ENCODE data around the gene ATF3.

ATF3 gene

GRCh38 chr1:212609701-212610574, 1.4 kb downstream of the ATF3 start:
- DNase-seq, result no peak

DNA sequence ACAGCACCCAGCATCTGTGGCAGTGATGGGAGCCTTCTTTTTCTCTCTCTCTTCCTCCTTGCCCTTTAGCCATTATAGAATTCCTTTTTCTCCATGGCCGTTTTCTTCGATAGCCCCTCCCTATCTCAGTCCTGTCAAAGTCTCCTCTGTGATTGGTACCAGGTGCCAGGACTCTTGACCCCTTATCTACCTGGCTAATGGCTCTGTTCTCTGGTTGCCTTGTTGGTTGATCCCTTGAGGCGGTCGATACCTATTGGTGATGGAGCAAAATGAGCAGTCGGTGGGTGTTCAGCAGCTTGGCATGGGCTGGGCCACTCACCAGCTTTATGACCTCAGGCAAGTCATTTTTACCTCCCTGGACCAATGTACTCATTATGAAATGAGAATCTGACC, 2.0 kb downstream of the ATF3 start:
- DNase-seq, result no peak

DNA sequence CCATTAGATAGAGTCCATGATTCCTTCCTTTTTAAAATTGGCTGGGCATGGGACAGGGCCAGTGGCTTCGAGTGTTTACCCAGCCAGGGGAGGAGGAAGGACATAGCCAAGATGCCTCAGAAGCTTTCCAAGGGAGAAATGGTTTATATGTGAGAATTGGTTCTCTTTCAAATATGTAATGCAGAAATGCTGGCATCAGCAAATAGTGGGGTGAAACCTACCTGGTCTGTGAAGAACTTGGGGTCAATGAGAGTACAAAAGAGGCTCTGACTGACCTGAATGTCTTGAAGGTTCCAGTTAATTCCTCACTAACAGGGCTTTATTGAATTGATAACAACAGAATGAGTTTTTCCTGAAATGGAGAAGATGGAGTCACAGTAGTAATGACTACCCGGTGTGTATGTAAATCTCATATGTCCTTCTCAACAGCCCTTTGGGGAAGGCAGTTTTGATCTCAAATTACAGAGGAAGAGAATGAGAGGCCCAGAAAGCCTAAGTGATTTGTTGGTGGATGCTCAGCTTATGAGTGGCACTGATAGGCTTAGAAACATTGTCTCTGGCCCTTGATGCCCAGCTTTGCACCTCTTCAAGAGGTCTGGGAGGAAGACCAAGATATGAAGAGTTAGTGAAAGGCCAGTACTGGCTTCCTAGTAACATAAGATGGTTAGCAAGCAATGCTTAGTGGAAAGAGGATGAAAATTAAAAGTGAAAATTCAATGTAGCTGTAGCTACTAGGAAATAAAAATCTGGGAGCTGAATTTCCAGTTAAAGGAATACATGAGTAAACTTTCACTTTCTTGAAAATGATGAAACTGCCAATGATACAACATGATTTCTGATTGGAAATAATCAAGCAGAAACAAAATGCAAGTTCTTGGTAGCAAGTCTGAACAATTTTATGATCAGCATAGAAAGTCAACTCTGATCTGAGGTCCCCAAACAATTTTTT, 2.7 kb downstream of the ATF3 start:
- no peak for DNase-seq

DNA sequence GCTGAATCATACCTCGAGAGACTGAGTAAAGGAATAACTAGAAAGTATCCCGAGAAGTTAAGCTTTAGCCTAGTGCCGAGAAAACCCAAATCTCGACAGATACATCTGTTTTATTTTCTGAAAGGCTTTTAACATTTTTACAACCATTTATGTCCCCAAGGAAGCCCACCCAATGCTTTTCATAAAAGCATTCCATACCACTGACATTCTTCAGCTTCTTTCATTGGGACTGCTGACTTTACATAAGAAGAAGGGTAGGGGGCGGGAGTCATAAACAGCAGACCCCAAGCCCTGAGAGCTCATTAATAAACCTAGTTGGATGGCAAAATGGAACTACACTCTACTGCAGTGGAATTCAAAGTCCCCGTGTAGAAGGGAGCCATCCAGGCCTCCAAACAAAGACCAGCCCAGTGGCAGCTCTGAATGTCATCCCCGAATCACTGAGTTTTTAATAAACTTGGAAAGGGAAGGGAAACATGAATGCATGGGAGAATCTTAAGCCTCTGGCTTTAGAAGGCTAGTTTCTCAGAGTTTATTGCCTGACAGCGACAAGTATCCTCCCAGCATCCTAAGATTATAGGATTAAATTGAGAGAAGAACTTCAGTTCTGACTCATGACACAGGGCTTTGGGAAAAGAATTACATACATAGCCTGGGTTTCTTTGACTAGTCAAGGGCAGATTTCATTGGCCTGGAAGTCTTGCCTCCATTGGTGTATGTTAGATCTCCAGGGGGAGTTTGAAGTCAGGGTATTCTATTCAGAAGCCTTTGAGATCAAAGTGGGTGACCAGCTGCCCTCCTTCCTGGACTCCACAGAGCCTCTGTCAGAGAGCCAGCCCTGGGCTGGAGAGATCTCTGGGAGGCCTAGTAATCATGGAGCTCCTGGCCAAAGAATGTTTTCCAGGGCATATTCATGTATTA, 3.7 kb downstream of the ATF3 start:
- DNase-seq, result no peak

GRCh38 chr1:212613440-212614335, 5.1 kb downstream of the ATF3 start:
- no peak for DNase-seq

DNA sequence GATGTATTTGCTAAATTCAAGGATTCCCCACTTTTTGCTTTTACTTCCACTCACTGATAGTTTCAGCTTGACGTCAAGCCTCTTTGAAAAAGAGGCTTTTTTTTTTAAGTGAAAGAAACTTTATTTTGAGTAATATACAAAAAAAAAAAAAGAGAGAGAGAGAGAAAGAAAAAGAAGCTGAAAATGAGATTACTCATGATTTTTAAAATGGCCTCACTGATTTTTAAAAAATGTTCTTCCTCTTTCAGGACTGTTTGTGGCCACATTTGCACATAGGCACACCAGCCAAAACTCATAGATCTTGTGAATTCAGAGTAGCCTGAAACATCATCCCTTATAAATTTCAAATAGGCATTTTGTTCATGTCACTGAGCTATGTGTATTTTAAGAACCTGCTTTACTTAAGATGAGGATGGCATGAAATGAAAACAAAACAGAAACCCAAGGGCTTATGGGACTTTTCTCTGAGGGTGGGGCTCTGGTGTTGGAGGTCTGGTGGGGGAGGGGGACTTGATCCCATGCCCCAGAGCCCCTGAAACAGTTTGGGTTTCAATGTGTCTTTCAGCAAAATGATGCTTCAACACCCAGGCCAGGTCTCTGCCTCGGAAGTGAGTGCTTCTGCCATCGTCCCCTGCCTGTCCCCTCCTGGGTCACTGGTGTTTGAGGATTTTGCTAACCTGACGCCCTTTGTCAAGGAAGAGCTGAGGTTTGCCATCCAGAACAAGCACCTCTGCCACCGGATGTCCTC, 6.1 kb downstream of the ATF3 start:
- DNase-seq, result no peak

DNA sequence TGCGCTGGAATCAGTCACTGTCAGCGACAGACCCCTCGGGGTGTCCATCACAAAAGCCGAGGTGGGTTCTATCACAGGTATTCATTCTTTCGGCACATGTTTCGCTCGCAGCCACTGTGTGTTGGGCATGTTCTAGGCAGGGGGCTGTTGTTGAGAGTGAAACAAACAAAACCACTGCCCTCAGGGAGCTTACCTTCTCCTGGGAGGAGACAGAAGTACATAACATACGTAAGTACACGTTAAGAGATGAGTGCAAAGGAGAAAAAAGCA, 6.6 kb downstream of the ATF3 start:
- DNase-seq, result no peak

DNA sequence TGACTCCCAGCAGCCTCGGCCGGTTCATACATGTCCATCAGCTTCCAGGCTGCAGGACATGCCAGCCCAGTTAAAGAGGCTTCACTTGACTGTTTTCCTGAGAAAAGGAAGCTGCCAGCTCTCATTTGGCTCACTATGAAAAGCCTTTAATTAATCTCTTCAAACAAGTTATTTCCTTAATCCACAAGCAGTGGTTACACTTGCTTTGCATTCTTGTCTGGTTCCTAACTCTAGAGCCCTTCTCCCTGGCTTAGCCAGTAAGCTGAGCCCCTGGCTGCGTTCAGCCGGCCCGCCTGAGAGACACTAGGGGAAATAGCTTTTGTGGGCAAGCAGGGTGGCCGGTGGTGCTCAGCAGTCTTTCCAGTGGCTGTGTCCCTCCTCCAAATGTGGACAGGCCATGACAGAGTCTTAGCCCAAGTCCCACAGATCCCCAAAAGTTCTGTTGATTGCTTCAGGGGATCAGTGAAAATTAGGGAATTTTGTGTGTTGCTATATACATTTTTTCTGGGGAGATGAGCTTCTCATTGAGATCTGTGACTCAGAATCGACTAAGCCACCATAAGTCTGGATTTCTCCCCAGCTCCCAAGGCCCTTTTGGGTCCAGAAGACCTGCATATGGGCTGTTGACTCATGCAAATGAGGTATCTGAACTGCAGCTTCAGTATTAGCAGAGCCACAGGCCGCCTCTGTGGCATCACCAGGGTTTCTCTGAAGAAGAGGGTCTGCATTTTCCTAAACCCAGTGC, 10.1 kb downstream of the ATF3 start:
- no peak for DNase-seq

- DNase-seq, result no peak
Observed at GRCh38 chr1:212620293-212620692, 11.7 kb downstream of the ATF3 start.

GRCh38 chr1:212621043-212621948, 12.7 kb downstream of the ATF3 start:
- DNase-seq, result no peak

DNA sequence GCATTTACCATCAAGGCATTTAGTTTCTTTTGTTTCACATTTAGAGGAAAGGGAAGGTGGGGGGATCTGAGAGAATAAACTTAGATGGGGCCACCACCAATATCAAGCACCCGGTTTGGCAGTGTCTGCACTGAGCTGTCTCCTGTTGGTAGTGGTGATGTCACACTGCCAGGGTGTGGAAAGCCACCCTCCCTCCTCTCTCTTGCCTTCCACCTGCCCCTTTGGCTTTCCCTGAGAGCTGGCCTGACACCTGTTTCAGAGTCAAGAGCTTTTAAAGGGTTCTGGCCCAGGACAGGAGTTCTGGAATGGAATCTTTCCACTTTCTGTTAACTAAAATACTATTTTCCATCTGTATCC, 13.4 kb downstream of the ATF3 start:
- DNase-seq, result no peak

DNA sequence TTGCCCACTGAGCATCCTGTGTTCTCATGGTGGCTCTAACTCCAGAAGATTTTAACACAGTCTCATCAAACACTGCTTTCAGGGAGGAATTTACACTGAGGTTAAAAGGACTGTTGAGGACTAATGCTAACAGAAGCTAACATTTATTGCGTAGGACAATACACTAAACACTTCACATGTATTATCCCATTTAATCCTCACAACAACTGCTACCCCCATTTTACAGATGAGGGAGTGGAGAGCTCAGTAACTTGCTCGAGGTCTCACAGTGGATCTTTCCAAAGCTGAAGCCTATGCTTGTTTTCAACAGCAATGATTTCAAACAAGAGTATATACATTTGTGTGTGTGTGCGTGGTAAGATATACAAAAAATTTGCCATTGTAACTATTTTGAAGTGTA, 13.9 kb downstream of the ATF3 start:
- DNase-seq, result no peak

- no peak for DNase-seq
Observed at GRCh38 chr1:212622906-212623305, 14.3 kb downstream of the ATF3 start.

GRCh38 chr1:212623603-212624002, 15.0 kb downstream of the ATF3 start:
- DNase-seq, result no peak

GRCh38 chr1:212624976-212625501, 16.5 kb downstream of the ATF3 start:
- no peak for DNase-seq

- DNase-seq, result no peak
Observed at GRCh38 chr1:212625781-212626450, 17.4 kb downstream of the ATF3 start.

DNA sequence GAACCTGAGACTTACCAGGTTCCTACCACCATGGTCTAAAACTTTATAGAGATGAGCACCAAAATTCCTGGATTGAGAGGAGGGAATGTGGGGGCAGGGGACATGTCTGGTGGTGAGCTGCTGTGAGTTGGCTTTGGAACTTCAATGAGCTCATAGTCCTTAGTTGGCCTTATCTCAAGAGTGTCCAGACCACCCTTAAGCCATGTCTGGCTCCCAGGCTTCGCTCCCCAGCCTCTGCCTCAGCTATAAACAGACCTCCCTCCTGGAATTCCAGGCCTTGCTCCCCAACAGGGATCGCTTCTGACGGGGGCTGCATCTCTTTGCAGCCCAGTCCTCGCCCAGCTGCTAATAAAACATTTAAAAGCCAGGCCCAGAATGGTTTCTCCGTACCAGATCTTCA, 19.5 kb downstream of the ATF3 start:
- DNase-seq, result no peak

GRCh38 chr1:212628813-212629415, 20.4 kb downstream of the ATF3 start:
- no peak for DNase-seq
